CD4-positive, alpha-beta T cell (primary cell): ENCODE data around the gene HTATIP2. TPM values are rescaled to one million over a fixed set of nuclear protein-coding genes. Genes with fewer than 3 reads are reported as not detected.

Source experiments
- ATAC-seq: fragments of 200-7000 bp; cut with Tn5 transposase; one replicate; pipeline ENCODE4 v1.10.0; 2022; ENCODE audit warnings: mild to moderate bottlenecking; ENCODE audit not compliant: poor library complexity
- CTCF ChIA-PET: fragments of 350-600 bp; sonication (Branson Sonifier 250); formaldehyde crosslinking; loops from one replicate; lab custom pipeline; 2021; ENCODE audit warnings: antibody characterized with exemption, inconsistent platforms; lab: Charles Lee
- POLR2A ChIA-PET: fragments of 350-600 bp; sonication (Branson Sonifier 250); formaldehyde crosslinking; loops from one replicate; lab custom pipeline; 2021; ENCODE audit warnings: antibody characterized with exemption, inconsistent platforms; lab: Charles Lee
- DNase-seq, 14 experiments: peaks; one replicate each; pipeline ENCODE4 v3.0.0-alpha.2; 2013 to 2020; ENCODE audit warnings: mixed read lengths in 2 of 14
- H3K27ac ChIP-seq, 2 donors: one replicate each; pipeline versions ENCODE4 v1.5.1 to v1.7.0; 2013; ENCODE audit warnings: low read length in 2 of 2, low read depth in 1 of 2, mild to moderate bottlenecking in 1 of 2
- H3K27me3 ChIP-seq, 2 experiments: 1 replicate in 1 of 2; 2 replicates in 1 of 2; pipeline versions ENCODE4 v1.6.1 to v1.7.0; 2013; ENCODE audit warnings: low read length in 2 of 2, control low read depth in 1 of 2, mild to moderate bottlenecking in 1 of 2, moderate library complexity in 1 of 2; ENCODE audit not compliant: insufficient read depth in 2 of 2, control insufficient read depth in 1 of 2
- H3K36me3 ChIP-seq: one replicate; pipeline ENCODE4 v1.6.1; 2013; ENCODE audit warnings: low read length, control low read depth; ENCODE audit not compliant: insufficient read depth
- H3K4me1 ChIP-seq: one replicate; pipeline ENCODE4 v1.6.1; 2013; ENCODE audit warnings: low read length, control low read depth; ENCODE audit not compliant: insufficient read depth
- H3K4me3 ChIP-seq: one replicate; pipeline ENCODE4 v1.5.1; 2013; ENCODE audit warnings: mild to moderate bottlenecking, low read length, moderate library complexity
- H3K9me3 ChIP-seq, 2 experiments: 1 replicate in 1 of 2; 2 replicates in 1 of 2; pipeline versions ENCODE4 v1.6.1 to v1.7.0; 2013; ENCODE audit warnings: low read length in 2 of 2, mild to moderate bottlenecking in 2 of 2, control low read depth in 1 of 2, moderate library complexity in 1 of 2; ENCODE audit not compliant: control insufficient read depth in 1 of 2, insufficient read depth in 1 of 2
- H3K27ac Mint-ChIP-seq: one replicate; pipeline ENCODE4 v1.8.0; 2020; ENCODE audit warnings: mixed read lengths
- H3K27me3 Mint-ChIP-seq: one replicate; pipeline ENCODE4 v1.8.0; 2021; ENCODE audit warnings: mixed read lengths
- H3K36me3 Mint-ChIP-seq: one replicate; pipeline ENCODE4 v1.8.0; 2021; ENCODE audit warnings: low read depth, mixed read lengths
- H3K4me1 Mint-ChIP-seq: one replicate; pipeline ENCODE4 v1.8.0; 2021; ENCODE audit warnings: low read depth, mixed read lengths
- H3K4me3 Mint-ChIP-seq: one replicate; pipeline ENCODE4 v1.8.0; 2020; ENCODE audit warnings: mild to moderate bottlenecking, mixed read lengths
- H3K9me3 Mint-ChIP-seq: one replicate; pipeline ENCODE4 v1.8.0; 2020; ENCODE audit warnings: mixed read lengths
- intact Hi-C, 2 experiments: fragments of 100-400 bp; cut with DNase I in 1 of 2; cut with micrococcal nuclease in 1 of 2; formaldehyde crosslinking; loops; one replicate each; pipeline versions ENCODE4 v1.15.1 to v1.9.0; 2023 to 2025; cut with DNase I, micrococcal nuclease
- total RNA-seq, 174 experiments: library from RNA in 2 of 174; stranded (reverse) in 2 of 174; gene quantifications; one replicate each; pipeline ENCODE4 v1.2.3 and lab custom pipeline; 2021 to 2026
- TF ChIP-seq, protein P1 (sequence below): fragments of 200-600 bp; IDR thresholded peaks from one replicate; pipeline ENCODE4 v1.8.0; 2022; ENCODE audit warnings: antibody characterized with exemption, mild to moderate bottlenecking

Gene HTATIP2
- total RNA-seq, 2 experiments from 2014 or later: 8.1 to 9.8 TPM

DNA sequence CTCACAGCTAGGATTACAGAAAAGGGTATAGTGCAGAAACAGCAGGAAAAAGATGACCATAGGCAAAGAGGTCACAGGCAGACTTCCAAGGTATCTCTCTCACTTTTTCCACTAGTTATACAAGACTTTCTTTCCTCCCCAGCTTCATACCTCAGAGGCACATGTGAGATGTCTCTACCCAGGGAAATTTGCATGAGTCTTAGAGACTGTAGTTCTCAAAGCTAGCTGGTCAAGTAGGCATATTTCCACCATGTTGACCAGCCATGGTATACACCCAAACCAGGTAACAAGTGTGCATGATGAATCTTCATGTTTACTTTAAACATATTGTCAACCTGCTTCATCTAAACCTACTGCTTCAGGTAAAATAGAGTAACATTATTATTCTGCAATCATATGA lies 51.9 kb downstream of the HTATIP2 start:
- H3K9me3 ChIP-seq: no peaks in the 10 kb centered on the region
- intact Hi-C loops: no loop called here
- ChIA-PET POLR2A (interaction anchor here (0.6 kb wide), 1 partner anchor 26 kb away, joined by 6 read pairs; no protein-coding TSS in a partner anchor), CTCF (no interaction called here)
- Mint-ChIP-seq H3K27ac (no peak overlapping the region), H3K9me3 (no peaks in the 10 kb centered on the region), H3K4me3 (no peak overlapping the region), H3K27me3 (no peaks in the 10 kb centered on the region), H3K4me1 (peaks cover 15% of the 10 kb centered on the region), H3K36me3 (peaks cover 92% of the 10 kb centered on the region)
- H3K27me3 ChIP-seq: no peaks in the 10 kb centered on the region
- ATAC-seq (no peak), DNase-seq (no peak)
- H3K27ac ChIP-seq: no peak overlapping the region
- peaks cover 15% of the 10 kb centered on the region for H3K36me3 ChIP-seq
- no peak overlapping the region for H3K4me3 ChIP-seq
- TF ChIP-seq, protein P1, sequence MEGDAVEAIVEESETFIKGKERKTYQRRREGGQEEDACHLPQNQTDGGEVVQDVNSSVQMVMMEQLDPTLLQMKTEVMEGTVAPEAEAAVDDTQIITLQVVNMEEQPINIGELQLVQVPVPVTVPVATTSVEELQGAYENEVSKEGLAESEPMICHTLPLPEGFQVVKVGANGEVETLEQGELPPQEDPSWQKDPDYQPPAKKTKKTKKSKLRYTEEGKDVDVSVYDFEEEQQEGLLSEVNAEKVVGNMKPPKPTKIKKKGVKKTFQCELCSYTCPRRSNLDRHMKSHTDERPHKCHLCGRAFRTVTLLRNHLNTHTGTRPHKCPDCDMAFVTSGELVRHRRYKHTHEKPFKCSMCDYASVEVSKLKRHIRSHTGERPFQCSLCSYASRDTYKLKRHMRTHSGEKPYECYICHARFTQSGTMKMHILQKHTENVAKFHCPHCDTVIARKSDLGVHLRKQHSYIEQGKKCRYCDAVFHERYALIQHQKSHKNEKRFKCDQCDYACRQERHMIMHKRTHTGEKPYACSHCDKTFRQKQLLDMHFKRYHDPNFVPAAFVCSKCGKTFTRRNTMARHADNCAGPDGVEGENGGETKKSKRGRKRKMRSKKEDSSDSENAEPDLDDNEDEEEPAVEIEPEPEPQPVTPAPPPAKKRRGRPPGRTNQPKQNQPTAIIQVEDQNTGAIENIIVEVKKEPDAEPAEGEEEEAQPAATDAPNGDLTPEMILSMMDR: no peak
- no peaks in the 10 kb centered on the region for H3K4me1 ChIP-seq

DNA sequence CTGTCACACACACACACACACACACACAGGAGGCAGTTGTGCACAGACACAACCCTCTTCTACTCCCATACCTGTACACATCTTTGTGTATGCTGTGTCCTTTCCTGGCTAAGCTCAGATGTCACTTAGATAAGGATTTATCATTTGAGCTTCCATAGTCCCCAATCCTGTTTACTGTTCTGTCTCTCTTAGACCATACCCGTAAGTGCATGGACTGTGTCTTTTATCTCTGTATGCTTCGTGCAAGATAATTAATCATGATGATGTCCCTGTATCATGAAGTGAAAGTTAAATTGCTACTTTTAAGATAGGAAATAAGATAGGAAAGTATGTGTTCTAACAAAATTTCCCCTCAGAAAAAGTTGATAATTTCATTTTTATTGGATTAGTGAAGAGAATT lies 54.3 kb downstream of the HTATIP2 start:
- no peak overlapping the region for H3K4me3 ChIP-seq
- ATAC-seq: no peak
- peaks cover 24% of the 10 kb centered on the region for H3K36me3 ChIP-seq
- Mint-ChIP-seq H3K9me3 (no peaks in the 10 kb centered on the region), H3K27me3 (no peaks in the 10 kb centered on the region), H3K27ac (no peak overlapping the region), H3K4me1 (no peaks in the 10 kb centered on the region), H3K4me3 (no peak overlapping the region), H3K36me3 (peaks cover 89% of the 10 kb centered on the region)
- CTCF ChIA-PET: no interaction called here
- no peaks in the 10 kb centered on the region for H3K27me3 ChIP-seq
- POLR2A ChIA-PET: no interaction called here
- intact Hi-C loops: no loop called here
- TF ChIP-seq, protein P1: no peak
- H3K4me1 ChIP-seq: no peaks in the 10 kb centered on the region
- no peak for DNase-seq
- H3K9me3 ChIP-seq: no peaks in the 10 kb centered on the region
- H3K27ac ChIP-seq: no peak overlapping the region

DNA sequence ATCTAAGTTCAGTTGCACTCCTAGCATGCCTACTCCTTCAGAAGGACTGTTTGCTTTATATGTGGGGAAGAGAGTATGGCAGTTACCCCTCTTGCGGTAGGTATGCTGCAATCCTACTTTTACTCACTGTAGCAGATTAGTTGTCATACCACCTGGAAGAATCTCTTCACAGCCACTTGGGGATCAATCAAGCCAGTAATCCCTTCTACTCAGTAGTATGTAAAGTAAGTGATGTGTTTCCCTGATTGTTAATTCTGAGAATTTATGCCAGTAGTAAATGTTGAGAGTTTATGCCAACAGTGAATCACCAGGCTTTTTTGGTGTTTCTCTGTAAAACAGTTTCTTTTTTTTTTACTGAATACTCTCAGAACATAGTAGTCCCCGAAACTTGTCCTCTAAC lies 58.4 kb downstream of the HTATIP2 start:
- intact Hi-C loops: no loop called here
- Mint-ChIP-seq H3K4me1 (no peaks in the 10 kb centered on the region), H3K4me3 (no peak overlapping the region), H3K27ac (no peak overlapping the region), H3K36me3 (peaks cover 82% of the 10 kb centered on the region), H3K27me3 (no peaks in the 10 kb centered on the region), H3K9me3 (no peaks in the 10 kb centered on the region)
- ChIA-PET CTCF (no interaction called here), POLR2A (no interaction called here)
- Histone ChIP-seq H3K4me1 (no peaks in the 10 kb centered on the region), H3K9me3 (no peaks in the 10 kb centered on the region), H3K4me3 (no peak overlapping the region), H3K36me3 (peaks cover 13% of the 10 kb centered on the region), H3K27me3 (no peaks in the 10 kb centered on the region), H3K27ac (no peak overlapping the region)
- DNase-seq (no peak), ATAC-seq (no peak)
- TF ChIP-seq, protein P1: no peak
